Measurements from ENCODE around the gene PCCA.
"Not testable (repeated sequence)": the region's sequence is repeated elsewhere in the genome, so short reads cannot be mapped to it uniquely, and the experiment has no call there.

Gene PCCA

GRCh38 chr13:100211016-100211710 lies 122.3 kb downstream of the PCCA start:
- DNase-seq (ENCODE audit: low spot score): no peak
- no peak overlapping the region for H3K4me3 ChIP-seq
- H3K27ac ChIP-seq: no peak overlapping the region
- no peak for TF ChIP-seq CTCF (IDR thresholded peaks at IDR 0.05)

GRCh38 chr13:100212904-100213553 lies 124.1 kb downstream of the PCCA start:
- Histone ChIP-seq H3K27ac (no peak overlapping the region), H3K4me3 (no peak overlapping the region)
- DNase-seq (ENCODE audit: low spot score): no peak
- no peak for TF ChIP-seq CTCF (IDR thresholded peaks at IDR 0.05)

- no peak for TF ChIP-seq CTCF (IDR thresholded peaks at IDR 0.05)
- Histone ChIP-seq H3K27ac (no peak overlapping the region), H3K4me3 (no peak overlapping the region)
- DNase-seq (ENCODE audit: low spot score): no peak
These were observed 124.7 kb downstream of the PCCA start for GRCh38 chr13:100213576-100213975.

GRCh38 chr13:100214886-100215285 lies 126.0 kb downstream of the PCCA start:
- no peak for TF ChIP-seq CTCF (IDR thresholded peaks at IDR 0.05)
- DNase-seq (ENCODE audit: low spot score): no peak
- H3K4me3 ChIP-seq: no peak overlapping the region
- H3K27ac ChIP-seq: no peak overlapping the region

DNA sequence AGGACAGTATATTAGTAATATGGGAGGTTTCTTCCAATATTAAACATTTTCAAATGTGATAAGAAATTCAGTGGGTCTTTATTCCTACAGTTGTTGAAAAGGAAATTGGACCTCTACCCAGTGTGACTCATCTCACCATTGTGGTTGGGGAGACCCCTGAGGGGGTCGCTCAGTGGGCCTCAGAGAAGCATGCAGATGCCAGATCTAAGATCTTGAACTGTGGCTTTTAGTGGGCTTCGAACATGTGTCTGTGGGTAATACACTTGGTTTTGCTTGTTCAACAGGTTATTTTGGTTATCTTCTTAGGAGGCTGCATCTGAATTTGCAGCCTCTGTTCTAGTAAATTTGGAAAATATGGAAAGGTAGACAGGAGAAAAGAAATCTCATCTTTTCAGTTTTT lies 132.3 kb downstream of the PCCA start:
- no peak for TF ChIP-seq CTCF (IDR thresholded peaks at IDR 0.05)
- H3K4me3 ChIP-seq: no peak overlapping the region
- H3K27ac ChIP-seq: no peak overlapping the region
- DNase-seq (ENCODE audit: low spot score): no peak

DNA sequence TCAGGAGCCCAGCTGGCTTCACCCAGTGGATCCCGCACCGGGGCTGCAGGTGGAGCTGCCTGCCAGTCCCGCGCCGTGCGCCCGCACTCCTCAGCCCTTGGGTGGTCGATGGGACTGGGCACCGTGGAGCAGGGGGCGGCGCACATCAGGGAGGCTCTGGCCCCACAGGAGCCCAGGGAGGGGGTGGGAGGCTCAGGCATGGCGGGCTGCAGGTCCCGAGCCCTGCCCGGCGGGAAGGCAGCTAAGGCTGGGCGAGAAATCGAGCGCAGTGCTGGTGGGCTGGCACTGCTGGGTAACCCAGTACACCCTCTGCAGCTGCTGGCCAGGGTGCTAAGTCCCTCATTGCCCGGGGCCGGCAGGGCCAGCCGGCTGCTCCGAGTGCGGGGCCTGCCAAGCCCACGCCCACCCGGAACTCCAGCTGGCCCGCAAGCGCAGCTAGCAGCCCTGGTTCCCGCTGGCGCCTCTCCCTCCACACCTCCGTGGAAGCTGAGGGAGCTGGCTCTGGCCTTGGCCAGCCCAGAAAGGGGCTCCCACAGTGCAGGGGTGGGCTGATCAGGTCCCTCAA lies 135.2 kb downstream of the PCCA start:
- not testable (repeated sequence) for H3K4me3 ChIP-seq; DNase-seq (ENCODE audit: low spot score); H3K27ac ChIP-seq

GRCh38 chr13:100229603-100230002 lies 140.7 kb downstream of the PCCA start:
- no peak for TF ChIP-seq CTCF (IDR thresholded peaks at IDR 0.05)
- H3K4me3 ChIP-seq: no peak overlapping the region
- DNase-seq (ENCODE audit: low spot score): no peak
- no peak overlapping the region for H3K27ac ChIP-seq

All from coronary artery (tissue), 2 donors.